HepG2 (cell line): ENCODE data around the gene OR7G3. TPM values are rescaled to one million over a fixed set of nuclear protein-coding genes. Genes with fewer than 3 reads are reported as not detected.
A peak's percentile ranks its signal among the peaks of the same experiment; 100 is the strongest.

Experiments used
- ATAC-seq: fragments of 200-7000 bp; cut with Tn5 transposase; 3 replicates; pipeline ENCODE4 v1.9.1; 2020; ENCODE audit warnings: mild to moderate bottlenecking, moderate library complexity
- BruUV-seq: library from RNA; stranded (reverse); fragments of 400-500 nt; replicated peaks from 2 replicates; lab custom pipeline; 2021; lab: Mats Ljungman, UMichigan
- CTCF ChIA-PET: fragments of 300-600 bp; formaldehyde crosslinking; extraction: SDS; loops from one replicate; lab custom pipeline; 2021; ENCODE audit warnings: low total read pairs, inconsistent platforms, low intra/inter-chr PET ratio; lab: Yijun Ruan, JAX
- POLR2A ChIA-PET: fragments of 350-600 bp; sonication (Branson Sonifier 250); formaldehyde crosslinking; loops from one replicate; lab custom pipeline; 2020; ENCODE audit warnings: antibody characterized with exemption, inconsistent platforms; lab: Yijun Ruan, JAX
- DNase-seq: peaks from one replicate; pipeline ENCODE4 v3.0.0-alpha.2; 2015; ENCODE audit warnings: low spot score
- FAIRE-seq: peaks from 3 replicates; lab custom pipeline; 2011; peaks lifted over from hg19 to GRCh38; lab: Jason Lieb, UNC
- H2AFZ ChIP-seq: one replicate; pipeline ENCODE4 v1.6.1; 2011; ENCODE audit warnings: low read length, inconsistent platforms
- H3K27ac ChIP-seq: fragments of 300-600 bp; 3 replicates; pipeline ENCODE4 v1.8.0; 2011; ENCODE audit warnings: mixed run types, mild to moderate bottlenecking, mixed read lengths, low read length, inconsistent platforms; ENCODE audit not compliant: insufficient read depth; ENCODE audit errors: extremely low read length
- H3K27me3 ChIP-seq, 2 experiments: fragments of 200-600 bp in 1 of 2; 2 replicates in 1 of 2; 3 replicates in 1 of 2; pipeline versions ENCODE4 v1.6.0 to v1.8.0; 2011; ENCODE audit warnings: low read length in 2 of 2, mild to moderate bottlenecking in 2 of 2, moderate library complexity in 2 of 2, inconsistent platforms in 1 of 2; ENCODE audit not compliant: insufficient read depth in 2 of 2, control insufficient read depth in 1 of 2
- H3K36me3 ChIP-seq, 2 experiments: fragments of 200-600 bp in 1 of 2; replicated peaks in 1 of 2; 2 replicates in 1 of 2; 3 replicates in 1 of 2; pipeline versions ENCODE4 v1.5.1 to v1.8.0; 2011; ENCODE audit warnings: low read length in 2 of 2, inconsistent platforms in 1 of 2; ENCODE audit not compliant: insufficient read depth in 2 of 2, control insufficient read depth in 1 of 2
- H3K4me1 ChIP-seq: 2 replicates; pipeline ENCODE4 v1.5.1; 2012; ENCODE audit warnings: low read length, inconsistent platforms; ENCODE audit not compliant: insufficient read depth
- H3K4me2 ChIP-seq: 2 replicates; pipeline ENCODE4 v1.6.0; 2011; ENCODE audit warnings: low read depth, low read length, inconsistent platforms
- H3K4me3 ChIP-seq, 3 experiments: fragments of 200-600 bp in 1 of 3; sonication (generic), shearing (Covaris generic) in 1 of 3; replicated peaks in 1 of 3; 2 replicates each; pipeline ENCODE4 v1.5.1; 2011 to 2016; ENCODE audit warnings: low read length in 3 of 3, inconsistent platforms in 2 of 3, low read depth in 2 of 3, mild to moderate bottlenecking in 2 of 3, control low read depth in 1 of 3, mixed read lengths in 1 of 3; ENCODE audit not compliant: insufficient read depth in 1 of 3
- H3K79me2 ChIP-seq: one replicate; pipeline ENCODE4 v1.6.1; 2011; ENCODE audit warnings: low read length, inconsistent platforms; ENCODE audit not compliant: insufficient read depth
- H3K9ac ChIP-seq: 2 replicates; pipeline ENCODE4 v1.6.0; 2011; ENCODE audit warnings: mild to moderate bottlenecking, low read depth, low read length, inconsistent platforms; ENCODE audit not compliant: insufficient read depth
- H3K9me3 ChIP-seq: 2 replicates; pipeline ENCODE4 v1.5.1; 2012; ENCODE audit warnings: mild to moderate bottlenecking, low read length
- H4K20me1 ChIP-seq: 2 replicates; pipeline ENCODE4 v1.6.0; 2011; ENCODE audit warnings: inconsistent platforms, mild to moderate bottlenecking, low read length, moderate library complexity; ENCODE audit not compliant: insufficient read depth
- MAFF ChIP-seq: IDR thresholded peaks from 2 replicates; pipeline ENCODE4 v1.6.1; 2011; ENCODE audit warnings: low read depth, low read length, improper control_type of control experiment
- MAFK ChIP-seq, 2 experiments: IDR thresholded peaks in 1 of 2; conservative IDR thresholded peaks in 1 of 2; 2 replicates each; pipeline ENCODE4 v1.6.1; 2011; ENCODE audit warnings: improper control_type of control experiment in 2 of 2, low read length in 2 of 2
- RFX5 ChIP-seq: IDR thresholded peaks from 2 replicates; pipeline ENCODE4 v1.6.1; 2011; ENCODE audit warnings: low read depth, low read length, improper control_type of control experiment
- TMF1 ChIP-seq: sonication (generic); formaldehyde crosslinking; IDR thresholded peaks from 2 replicates; pipeline ENCODE4 v1.8.1; 2022; ENCODE audit warnings: low read depth, missing genetic modification reagents
- ZFX ChIP-seq: sonication (generic); formaldehyde crosslinking; IDR thresholded peaks from 2 replicates; pipeline ENCODE4 v1.4.0; 2020; ENCODE audit warnings: mild to moderate bottlenecking, low read depth, missing genetic modification reagents, moderate library complexity
- ZNF547 ChIP-seq: sonication (generic); formaldehyde crosslinking; IDR thresholded peaks from 2 replicates; pipeline ENCODE4 v1.5.1; 2020; ENCODE audit warnings: mild to moderate bottlenecking, missing genetic modification reagents
- WGBS: methylation state at CpG from one replicate; pipeline ENCODE4 v1.1.6; 2017; ENCODE audit warnings: low lambda C conversion rate; 5-methylcytosine and 5-hydroxymethylcytosine counted together
- in situ Hi-C: cut with HindIII; loops from 2 replicates; pipeline ENCODE4 v1.10.0; 2017; ENCODE audit warnings: low pct_unique_long_range_greater_than_20kb; ENCODE audit not compliant: extremely low pct_ligation_motif_present
- intact Hi-C: fragments of 100-400 bp; cut with micrococcal nuclease; formaldehyde crosslinking; loops from one replicate; pipeline ENCODE4 v1.10.0; 2022; ENCODE audit not compliant: unreplicated experiment
- polyA plus RNA-seq, 8 experiments: library from polyadenylated mRNA; depleted of rRNA in 3 of 8; stranded (reverse) in 7 of 8; unstranded in 1 of 8; fragments of >200 nt; fragmentation: Illumina TruSeq in 4 of 8; extraction: Trizol in 4 of 8; gene quantifications; 2 replicates each; pipeline versions ENCODE4 v1.2.1 to v1.2.3, GENCODE V29; 2011 to 2016; ENCODE audit warnings: low read depth in 4 of 8, missing spikeins in 1 of 8, mixed read lengths in 1 of 8; ENCODE audit not compliant: insufficient read depth in 1 of 8
- total RNA-seq, 5 experiments: library from RNA; depleted of rRNA; stranded (reverse); fragments of >200 nt; fragmentation: Illumina TruSeq; extraction: Trizol; gene quantifications; 2 replicates each; pipeline ENCODE4 v1.2.3, GENCODE V29; 2016; ENCODE audit warnings: low read depth in 1 of 5
- TF ChIP-seq, protein P1 (sequence below): sonication (generic); formaldehyde crosslinking; IDR thresholded peaks from 2 replicates; pipeline ENCODE4 v1.5.0; 2020; ENCODE audit warnings: mild to moderate bottlenecking, low read depth, missing genetic modification reagents, borderline replicate concordance
- TF ChIP-seq, protein P2 (sequence below): IDR thresholded peaks from 2 replicates; pipeline ENCODE4 v1.6.1; 2016; ENCODE audit warnings: control low read depth

Gene OR7G3
- total and polyA plus RNA-seq, 2 of the 13 experiments (the other 11 are each of a cell fraction or from before 2014, with no cell fraction given), result not detected

DNA sequence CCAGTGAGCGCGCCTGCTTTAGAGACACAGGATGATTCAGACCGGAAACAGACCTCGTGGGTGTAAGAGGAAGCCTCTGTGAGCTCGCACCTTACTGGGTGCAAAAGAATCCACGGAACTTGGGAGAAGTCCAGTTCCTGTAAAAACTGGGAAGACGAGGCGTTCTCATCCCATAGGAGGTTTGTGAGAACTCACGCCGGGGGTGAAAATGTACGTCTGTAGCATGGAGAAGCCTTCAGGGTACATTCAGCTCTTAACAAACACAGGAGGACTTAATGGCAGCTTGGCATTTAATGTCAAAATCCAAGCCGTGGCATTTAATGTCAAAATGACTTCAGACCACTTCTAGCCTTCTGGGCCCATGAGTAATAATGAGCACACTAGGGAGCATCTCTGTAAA, 34.7 kb upstream of the OR7G3 start (continued):
- TF ChIP-seq, protein P1, sequence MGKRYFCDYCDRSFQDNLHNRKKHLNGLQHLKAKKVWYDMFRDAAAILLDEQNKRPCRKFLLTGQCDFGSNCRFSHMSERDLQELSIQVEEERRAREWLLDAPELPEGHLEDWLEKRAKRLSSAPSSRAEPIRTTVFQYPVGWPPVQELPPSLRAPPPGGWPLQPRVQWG (CRISPR knock-in tag), result no peak
- TF ChIP-seq, protein P2, sequence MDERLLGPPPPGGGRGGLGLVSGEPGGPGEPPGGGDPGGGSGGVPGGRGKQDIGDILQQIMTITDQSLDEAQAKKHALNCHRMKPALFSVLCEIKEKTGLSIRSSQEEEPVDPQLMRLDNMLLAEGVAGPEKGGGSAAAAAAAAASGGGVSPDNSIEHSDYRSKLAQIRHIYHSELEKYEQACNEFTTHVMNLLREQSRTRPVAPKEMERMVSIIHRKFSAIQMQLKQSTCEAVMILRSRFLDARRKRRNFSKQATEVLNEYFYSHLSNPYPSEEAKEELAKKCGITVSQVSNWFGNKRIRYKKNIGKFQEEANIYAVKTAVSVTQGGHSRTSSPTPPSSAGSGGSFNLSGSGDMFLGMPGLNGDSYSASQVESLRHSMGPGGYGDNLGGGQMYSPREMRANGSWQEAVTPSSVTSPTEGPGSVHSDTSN (CRISPR knock-in tag), result no peak
- TF ChIP-seq TMF1 (CRISPR knock-in tag), result no peak

DNA sequence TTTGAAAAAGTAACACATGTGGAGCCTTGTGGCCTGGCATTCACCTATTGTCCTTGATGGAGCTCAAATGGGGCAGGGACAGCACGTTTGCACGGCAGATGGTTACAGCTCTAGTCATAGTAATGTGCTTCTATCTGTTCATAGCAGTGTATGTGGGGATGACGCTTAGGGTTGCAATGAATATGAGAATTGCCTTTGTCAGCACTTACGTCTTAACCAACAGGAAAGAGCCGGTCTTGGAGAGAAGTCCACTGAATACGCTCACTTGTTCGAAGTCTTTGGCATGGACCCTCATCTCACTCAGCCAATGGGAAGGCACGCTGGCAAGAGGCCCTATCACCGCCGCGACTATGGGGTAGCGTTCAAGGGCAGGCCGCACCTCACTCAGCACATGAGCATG, 33.1 kb upstream of the OR7G3 start:
- Histone ChIP-seq H3K27ac (no peak overlapping the region), H3K9ac (no peak overlapping the region), H4K20me1 (peaks cover 4% of the 10 kb centered on the region; the same call in 1 of the 2 replicates), H3K9me3 (peaks cover 6% of the 10 kb centered on the region; the same call in 1 of the 2 replicates)
- ATAC-seq, result no peak
- TF ChIP-seq RFX5 (no peak), ZFX (CRISPR knock-in tag) (no peak), MAFK (conservative IDR thresholded peaks at IDR 0.05 in 1 of 2, IDR thresholded peaks at IDR 0.05 in 1 of 2; ENCODE audit: low read length in 2 of 2) (peak; percentile 72 to 85), ZNF547 (CRISPR knock-in tag) (no peak), MAFF (peak; percentile 74)
- TF ChIP-seq, all 625 proteins: peak for 2
- no peak for DNase-seq
- no peak for FAIRE-seq
- H3K4me3 ChIP-seq, result no peak overlapping the region
- in situ Hi-C loops, result no loop called here
- peaks cover 10% of the 10 kb centered on the region for H3K79me2 ChIP-seq
- H3K27me3 ChIP-seq, result no peaks in the 10 kb centered on the region
- peaks cover 57 to 85% of the 10 kb centered on the region in 2 experiments for H3K36me3 ChIP-seq
- intact Hi-C loops, result no loop called here
- no TSS peak for BruUV-seq
- CTCF ChIA-PET, result no interaction called here
- WGBS, result 98% methylated on average over 13 of the region's 13 CpGs
- H3K4me1 ChIP-seq, result no peaks in the 10 kb centered on the region
- no peak overlapping the region for H3K4me2 ChIP-seq
- no peak overlapping the region for H2AFZ ChIP-seq
- POLR2A ChIA-PET, result no interaction called here
